SK-N-SH (cell line): ENCODE data around the gene CPPED1.

Experiments
- EP300 ChIP-seq, 2 experiments: IDR thresholded peaks; 2 replicates each; pipeline versions ENCODE4 v1.4.0 to v1.6.1; 2012; ENCODE audit warnings: borderline replicate concordance in 1 of 2, low read depth in 1 of 2, low read length in 1 of 2
- PBX3 ChIP-seq: IDR thresholded peaks from 2 replicates; pipeline ENCODE4; 2012

DNA sequence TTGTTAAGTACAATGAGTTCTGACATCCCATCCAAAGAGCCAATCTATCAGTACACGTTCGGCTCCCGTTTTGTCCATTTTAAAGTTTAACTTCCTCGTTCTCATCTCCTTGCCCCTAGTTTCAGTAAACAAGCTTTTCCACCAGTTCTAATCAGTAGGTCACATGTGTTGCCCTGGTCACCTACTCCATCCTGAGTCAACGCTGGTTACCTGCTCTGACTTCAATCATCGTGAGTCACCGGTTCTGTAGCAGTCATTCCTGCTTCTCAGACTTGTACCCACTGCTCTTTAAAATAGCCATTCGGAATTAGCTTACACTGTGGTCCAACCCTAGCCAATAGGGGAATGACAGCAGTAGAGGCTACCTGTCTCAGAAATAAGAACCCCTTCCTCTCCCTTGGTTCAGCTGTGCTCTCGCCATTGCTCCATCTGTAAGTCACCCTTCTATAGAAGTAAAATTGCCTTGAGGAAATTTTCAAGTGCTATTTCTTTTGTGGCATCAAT, 191.0 kb downstream of the CPPED1 start:
- TF ChIP-seq PBX3 (no peak), EP300 (IDR thresholded peaks at IDR 0.05; ENCODE audit: borderline replicate concordance in 1 of 2, low read depth in 1 of 2, low read length in 1 of 2) (no peak)
